Activated T-cell treated with anti-CD3 and anti-CD28 coated beads, Interleukin-2, amount 50 U/mL, for 4 hours (primary cell): Measurements from ENCODE around the gene SEMA4D. TPM values are rescaled to one million over a fixed set of nuclear protein-coding genes. Genes with fewer than 3 reads are reported as not detected.

Source experiments
- ATAC-seq, 2 donors: fragments of 200-7000 bp; cut with Tn5 transposase; one replicate each; pipeline ENCODE4 v1.10.0; 2021
- DNase-seq: peaks from one replicate; pipeline ENCODE4 v3.0.0-alpha.2; 2020
- H3K27me3 Mint-ChIP-seq: one replicate; pipeline ENCODE4 v1.8.0; 2021; ENCODE audit warnings: low read depth, mixed read lengths
- H3K36me3 Mint-ChIP-seq: one replicate; pipeline ENCODE4 v1.8.0; 2022; ENCODE audit warnings: mixed read lengths; ENCODE audit not compliant: insufficient read depth
- H3K4me1 Mint-ChIP-seq: one replicate; pipeline ENCODE4 v1.8.0; 2021; ENCODE audit warnings: low read depth, mixed read lengths
- H3K4me3 Mint-ChIP-seq: one replicate; pipeline ENCODE4 v1.8.0; 2021; ENCODE audit warnings: mild to moderate bottlenecking, moderate library complexity, mixed read lengths
- H3K9me3 Mint-ChIP-seq: one replicate; pipeline ENCODE4 v1.8.0; 2021; ENCODE audit warnings: mixed read lengths
- total RNA-seq, 3 donors: library from RNA; stranded (reverse); gene quantifications; one replicate each; pipeline ENCODE4 v1.2.1, GENCODE V29; 2021

The SEMA4D gene
- total RNA-seq, 3 donors from 2014 or later, result 248 to 348 (median 344) TPM

DNA sequence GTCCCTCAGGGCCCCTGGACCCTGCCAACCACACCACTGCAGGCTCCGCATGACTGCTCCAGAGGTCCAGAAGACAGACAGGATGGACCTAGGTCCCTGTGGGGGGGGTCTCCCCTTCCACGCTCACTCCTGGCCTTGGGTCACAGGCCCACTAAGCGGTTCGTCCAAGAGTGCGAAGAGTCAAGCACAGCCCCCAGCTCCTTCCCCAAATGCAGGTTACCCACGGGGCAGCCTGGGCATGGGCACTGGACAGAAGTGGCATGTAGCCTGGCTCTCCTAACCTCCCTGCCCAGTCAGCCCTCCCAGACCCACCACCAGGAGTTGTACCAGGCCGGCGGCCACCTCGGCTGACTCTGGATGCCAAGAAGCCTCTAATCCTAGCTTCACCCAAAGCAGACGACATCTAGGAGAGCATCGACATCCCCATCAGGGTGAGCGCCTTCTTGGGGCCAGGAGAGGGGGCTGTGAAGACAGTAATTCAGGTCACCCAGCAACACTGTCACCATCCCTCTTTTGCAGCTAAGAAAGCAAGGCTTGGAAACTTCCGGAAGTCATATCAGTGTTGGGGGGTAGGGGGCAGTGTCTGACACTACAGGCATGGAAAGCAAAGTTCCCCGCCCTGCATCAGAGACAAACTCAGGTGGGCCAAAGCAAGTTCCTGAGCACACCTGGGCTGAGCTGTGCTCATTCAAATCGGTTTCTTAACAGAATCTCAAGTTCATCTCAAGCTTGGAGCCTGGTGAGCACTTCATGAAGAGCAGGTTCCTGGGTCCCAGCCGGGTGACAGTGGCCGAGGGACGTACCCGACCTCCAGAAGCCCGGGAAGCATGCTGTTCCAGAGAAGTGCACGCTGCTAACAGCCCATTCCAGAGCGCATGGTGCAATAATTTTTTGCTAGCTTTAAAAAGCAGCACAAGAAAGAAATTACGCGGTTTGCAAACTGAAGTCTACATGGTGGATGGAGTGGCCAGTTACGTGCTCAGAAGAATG is 68.7 kb downstream of the SEMA4D start:
- Mint-ChIP-seq H3K4me1 (peaks cover 96% of the 10 kb centered on the region), H3K4me3 (no peak overlapping the region), H3K27me3 (no peaks in the 10 kb centered on the region), H3K36me3 (peaks cover 28% of the 10 kb centered on the region), H3K9me3 (no peaks in the 10 kb centered on the region)
- peak; percentile 11 to 23 for ATAC-seq
- DNase-seq, result peak; percentile 60

DNA sequence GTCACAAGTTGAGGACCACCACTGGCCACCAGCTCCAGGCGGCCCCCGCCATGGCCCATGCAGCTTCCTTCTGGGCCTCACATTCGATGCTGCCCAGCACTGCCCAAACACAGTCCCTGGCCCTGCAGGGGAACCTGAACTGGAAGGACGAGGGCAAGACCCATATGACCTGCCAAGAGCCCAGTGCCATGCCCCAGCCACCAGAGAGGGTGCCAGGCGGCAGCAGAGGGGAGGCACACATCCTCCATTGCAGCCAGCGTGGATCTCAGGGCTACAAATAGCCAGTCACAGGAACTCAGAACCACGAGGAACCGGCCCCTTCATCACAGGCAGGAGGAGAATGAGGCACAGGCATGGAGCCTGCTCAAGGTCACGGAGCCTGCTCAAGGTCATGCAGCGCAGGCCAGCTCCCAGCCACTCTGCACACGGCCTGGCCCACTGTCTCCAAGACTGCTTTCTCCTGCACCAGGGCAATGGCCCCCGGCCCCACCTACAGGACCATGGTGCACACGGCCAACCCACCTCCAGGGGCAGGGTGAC is 69.6 kb downstream of the SEMA4D start:
- ATAC-seq, result no peak
- DNase-seq, result no peak
- no peaks in the 10 kb centered on the region for H3K27me3 Mint-ChIP-seq
- H3K4me1 Mint-ChIP-seq, result peaks cover 99% of the 10 kb centered on the region
- no peaks in the 10 kb centered on the region for H3K9me3 Mint-ChIP-seq
- H3K36me3 Mint-ChIP-seq, result peaks cover 26% of the 10 kb centered on the region
- no peak overlapping the region for H3K4me3 Mint-ChIP-seq

DNA sequence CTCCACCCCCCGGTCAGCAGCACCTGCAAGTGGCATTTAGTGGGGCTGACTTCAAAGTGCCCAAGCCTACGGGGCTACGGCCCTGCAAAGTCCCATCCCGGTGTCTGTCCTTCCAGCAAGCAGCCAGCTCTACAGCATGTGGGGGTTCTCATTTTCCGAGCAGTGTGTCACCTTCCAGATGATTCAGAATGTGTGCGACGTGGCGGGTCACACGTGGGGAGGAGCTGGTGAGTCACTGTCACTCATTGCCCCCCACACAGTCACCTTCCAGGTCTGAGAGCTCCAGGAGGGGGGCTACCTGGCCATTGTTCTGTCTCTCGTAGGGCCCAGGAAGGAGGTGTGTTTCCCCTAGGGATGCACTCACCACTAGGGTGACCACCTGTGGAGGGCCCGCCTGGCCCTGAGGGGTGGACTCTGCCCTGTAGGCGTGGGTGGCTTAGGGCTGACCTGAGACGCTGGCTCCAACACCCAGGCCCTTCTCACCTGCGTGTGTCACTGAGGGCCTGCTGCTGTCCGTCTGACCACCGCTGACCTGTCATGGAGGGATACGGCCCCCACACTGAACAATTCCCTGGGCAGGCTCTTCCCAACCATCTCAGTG is 70.2 kb downstream of the SEMA4D start:
- DNase-seq (peak; percentile 84), ATAC-seq (peak; percentile 74 to 81)
- Mint-ChIP-seq H3K36me3 (peaks cover 26% of the 10 kb centered on the region), H3K4me1 (peaks cover 99% of the 10 kb centered on the region), H3K9me3 (no peaks in the 10 kb centered on the region), H3K4me3 (peak overlapping the region; percentile 71), H3K27me3 (no peaks in the 10 kb centered on the region)

DNA sequence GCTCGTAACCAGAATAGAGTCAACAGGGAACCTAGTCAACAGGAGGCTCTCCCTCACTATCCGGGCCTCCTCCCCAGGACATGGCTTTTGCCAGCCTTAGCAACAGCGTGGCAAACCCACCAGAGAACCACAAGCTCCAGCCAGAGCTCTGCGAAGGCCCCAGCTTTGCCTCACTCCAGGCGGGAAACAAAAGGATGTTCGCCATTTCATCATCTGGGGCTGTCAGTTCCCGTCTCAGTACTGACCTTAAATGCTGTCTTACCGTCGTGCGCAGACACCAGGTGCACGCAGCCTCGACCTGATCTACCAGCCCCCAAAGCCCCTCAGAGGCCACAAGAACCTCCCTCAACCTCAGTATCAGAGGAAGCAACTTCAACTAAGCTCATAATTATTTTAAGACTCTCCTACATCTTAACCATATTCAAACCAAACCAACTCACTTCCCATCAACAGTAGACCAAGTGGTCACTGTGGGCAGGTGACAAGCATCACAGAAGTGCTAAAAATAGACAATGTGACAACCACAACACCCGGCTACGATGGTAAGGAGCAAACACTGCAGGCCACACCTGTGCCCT is 71.4 kb downstream of the SEMA4D start:
- ATAC-seq (peak; percentile 5 to 29), DNase-seq (no peak)
- H3K36me3 Mint-ChIP-seq, result peaks cover 28% of the 10 kb centered on the region
- no peaks in the 10 kb centered on the region for H3K9me3 Mint-ChIP-seq
- no peaks in the 10 kb centered on the region for H3K27me3 Mint-ChIP-seq
- H3K4me3 Mint-ChIP-seq, result peak overlapping the region; percentile 71
- peaks cover 99% of the 10 kb centered on the region for H3K4me1 Mint-ChIP-seq

DNA sequence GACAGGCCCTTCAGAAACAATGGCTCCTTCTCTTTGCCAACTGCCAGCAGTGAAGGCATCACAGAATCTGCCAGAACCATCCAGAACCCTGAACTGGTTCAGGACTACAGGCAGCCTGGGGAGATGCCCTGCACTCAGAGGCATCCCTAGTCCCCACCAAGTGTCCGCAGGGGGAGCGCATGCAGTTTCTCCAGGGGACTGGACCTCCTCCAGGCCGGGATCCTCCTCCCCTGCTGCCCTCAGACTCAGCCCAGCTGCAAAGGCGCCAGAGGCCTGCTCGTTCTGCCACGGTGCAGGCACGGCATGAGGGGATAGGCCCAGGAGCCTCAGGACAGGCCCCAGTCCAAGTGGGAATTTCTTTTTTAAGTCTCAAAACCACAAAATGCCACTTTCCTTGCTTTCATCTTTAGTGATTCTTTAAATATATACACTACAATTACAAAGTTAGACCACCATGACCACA is 72.0 kb downstream of the SEMA4D start:
- peaks cover 28% of the 10 kb centered on the region for H3K36me3 Mint-ChIP-seq
- peak overlapping the region; percentile 71 for H3K4me3 Mint-ChIP-seq
- peaks cover 99% of the 10 kb centered on the region for H3K4me1 Mint-ChIP-seq
- H3K27me3 Mint-ChIP-seq, result no peaks in the 10 kb centered on the region
- H3K9me3 Mint-ChIP-seq, result no peaks in the 10 kb centered on the region
- DNase-seq, result no peak
- no peak for ATAC-seq

DNA sequence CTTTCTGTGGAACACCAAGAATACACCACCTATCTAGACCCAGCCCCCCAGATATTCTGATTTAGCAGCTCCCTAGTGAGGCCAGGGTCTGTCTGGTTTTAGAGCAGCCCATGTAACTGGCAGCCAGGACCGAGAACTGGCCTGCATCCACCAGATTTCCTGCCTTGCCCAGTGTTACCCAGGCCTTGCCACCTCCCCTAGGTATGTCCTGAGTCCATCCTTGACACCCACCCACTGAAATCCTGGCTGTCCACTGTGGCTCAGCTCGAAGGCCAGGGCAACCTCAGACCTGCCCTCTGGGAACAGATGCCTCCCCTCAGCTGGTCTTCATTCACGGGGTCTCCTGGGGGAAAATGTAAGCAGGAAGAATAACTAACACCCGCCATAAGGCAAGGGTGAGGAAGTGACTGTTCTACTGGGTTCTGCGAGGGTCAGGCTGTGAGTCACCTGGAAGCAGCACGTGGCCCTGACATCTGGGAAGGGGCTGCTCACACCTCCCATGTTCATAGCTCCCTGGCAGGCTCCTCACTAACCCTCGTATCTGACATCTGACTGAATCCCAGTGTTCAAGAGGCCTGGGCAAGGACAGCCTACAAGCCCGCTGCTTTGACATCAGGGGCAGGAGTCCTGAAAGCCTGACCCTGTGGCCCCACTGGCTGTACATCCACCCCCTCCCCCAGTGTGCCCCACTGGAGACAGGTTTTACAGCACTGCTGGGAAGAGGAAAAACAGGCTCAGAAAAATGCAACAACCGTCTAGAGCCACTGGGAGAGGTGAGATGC is 72.7 kb downstream of the SEMA4D start:
- H3K4me3 Mint-ChIP-seq, result peak overlapping the region; percentile 71
- H3K4me1 Mint-ChIP-seq, result peaks cover 99% of the 10 kb centered on the region
- no peak for DNase-seq
- no peak for ATAC-seq
- no peaks in the 10 kb centered on the region for H3K9me3 Mint-ChIP-seq
- H3K36me3 Mint-ChIP-seq, result peaks cover 28% of the 10 kb centered on the region
- H3K27me3 Mint-ChIP-seq, result no peaks in the 10 kb centered on the region

DNA sequence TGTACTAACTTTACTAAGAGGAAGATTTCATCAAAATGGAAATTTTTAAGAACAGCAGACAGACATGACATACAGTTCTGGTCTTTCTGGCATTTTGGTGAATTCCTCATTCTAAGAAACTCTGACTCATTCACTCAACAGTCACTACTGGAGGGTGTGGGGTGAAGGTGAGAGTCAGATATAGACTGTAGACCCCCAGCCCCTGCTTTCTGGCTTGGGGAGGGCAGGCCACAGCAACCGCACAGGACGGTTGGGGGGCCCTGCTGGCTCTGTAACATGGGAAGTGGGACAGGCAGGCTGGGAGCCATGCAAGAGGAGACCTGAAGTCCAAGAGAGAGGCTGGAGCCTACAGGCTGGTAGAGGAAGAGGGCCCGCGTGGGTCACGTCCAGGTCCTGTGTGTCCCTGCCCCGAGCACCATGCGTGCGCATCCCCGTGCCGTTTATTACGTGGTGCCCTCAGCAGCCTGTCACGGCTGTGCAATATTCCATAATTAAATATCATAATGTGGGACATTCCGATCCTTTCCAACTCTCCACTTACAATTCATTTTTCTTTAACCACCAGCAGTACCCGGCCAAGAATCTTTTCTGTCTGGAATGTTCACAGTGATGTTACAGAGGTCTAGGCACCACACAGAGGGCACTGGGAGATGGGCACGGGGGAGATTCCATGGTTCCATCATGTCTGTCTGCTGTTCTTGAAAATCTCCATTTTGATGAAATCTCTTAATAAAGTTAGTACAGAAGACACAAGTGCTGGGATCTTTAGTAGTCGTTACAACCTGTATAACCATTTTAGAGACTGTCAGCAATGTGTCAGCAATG is 75.5 kb downstream of the SEMA4D start:
- Mint-ChIP-seq H3K4me1 (peaks cover 99% of the 10 kb centered on the region), H3K9me3 (peaks cover 3% of the 10 kb centered on the region), H3K27me3 (no peaks in the 10 kb centered on the region), H3K4me3 (peak overlapping the region; percentile 78), H3K36me3 (peaks cover 39% of the 10 kb centered on the region)
- DNase-seq (peak; percentile 50), ATAC-seq (peak; percentile 58 to 61)

DNA sequence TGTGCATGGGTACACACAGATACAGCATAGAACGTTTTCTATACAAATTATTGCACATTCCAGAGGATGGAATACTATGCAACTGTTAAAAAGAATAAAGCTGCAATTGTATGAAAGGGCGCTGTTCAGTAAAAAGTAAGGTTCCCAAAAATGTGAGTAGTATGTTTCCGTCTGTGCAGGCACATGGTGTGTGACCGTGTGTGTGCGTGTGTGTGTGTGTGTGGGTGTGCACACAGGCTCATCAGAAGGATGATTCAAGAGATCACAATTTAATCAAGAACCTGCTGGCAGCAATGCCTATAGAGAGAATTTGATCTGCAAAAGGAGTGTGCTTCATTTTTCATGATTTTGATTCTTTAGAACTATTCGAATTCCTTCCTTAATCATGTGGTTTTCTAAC is 76.3 kb downstream of the SEMA4D start:
- DNase-seq, result peak; percentile 67
- H3K36me3 Mint-ChIP-seq, result peaks cover 41% of the 10 kb centered on the region
- H3K4me1 Mint-ChIP-seq, result peaks cover 99% of the 10 kb centered on the region
- ATAC-seq, result no peak
- H3K9me3 Mint-ChIP-seq, result peaks cover 4% of the 10 kb centered on the region
- H3K27me3 Mint-ChIP-seq, result no peaks in the 10 kb centered on the region
- H3K4me3 Mint-ChIP-seq, result peak overlapping the region; percentile 78

DNA sequence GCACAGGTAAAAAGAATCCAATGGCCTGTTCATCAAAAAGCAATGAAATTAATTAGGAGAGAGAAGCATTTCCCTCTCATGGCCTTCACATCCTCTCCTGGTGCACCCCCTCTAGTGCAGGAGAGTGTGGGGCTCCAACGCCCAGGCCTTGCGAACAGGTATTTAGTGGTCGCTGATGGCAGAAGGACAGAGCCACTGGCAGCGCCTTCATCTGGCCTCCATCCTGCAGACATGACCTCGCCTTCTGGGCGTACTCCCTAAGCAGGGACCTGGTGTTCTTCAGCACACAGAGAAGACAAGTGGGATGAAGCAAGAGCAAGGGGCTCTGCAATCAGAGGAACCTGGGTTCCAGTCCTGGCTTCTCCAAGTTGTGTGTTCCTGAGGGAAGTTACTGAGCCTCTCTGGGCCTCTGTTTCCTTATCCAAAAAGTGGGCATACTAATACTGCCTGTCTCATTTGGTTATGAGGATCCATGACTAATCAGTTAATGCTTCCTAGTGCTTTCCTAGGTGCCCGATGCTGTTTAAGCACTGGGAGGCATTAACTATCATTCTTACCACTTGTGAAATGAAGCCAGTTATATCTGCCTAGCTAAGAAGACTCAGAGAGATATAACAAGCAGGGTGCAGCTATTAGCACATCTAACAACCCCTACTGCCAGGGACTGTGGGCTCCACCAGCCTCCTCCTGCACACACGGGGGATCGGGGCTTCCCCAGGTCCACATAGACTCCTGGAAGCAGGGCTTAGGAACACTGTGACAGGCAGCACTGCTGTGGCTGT is 77.3 kb downstream of the SEMA4D start:
- Mint-ChIP-seq H3K4me3 (peak overlapping the region; percentile 86), H3K36me3 (peaks cover 47% of the 10 kb centered on the region), H3K9me3 (peaks cover 4% of the 10 kb centered on the region), H3K27me3 (no peaks in the 10 kb centered on the region), H3K4me1 (peaks cover 98% of the 10 kb centered on the region)
- ATAC-seq (no peak), DNase-seq (no peak)

DNA sequence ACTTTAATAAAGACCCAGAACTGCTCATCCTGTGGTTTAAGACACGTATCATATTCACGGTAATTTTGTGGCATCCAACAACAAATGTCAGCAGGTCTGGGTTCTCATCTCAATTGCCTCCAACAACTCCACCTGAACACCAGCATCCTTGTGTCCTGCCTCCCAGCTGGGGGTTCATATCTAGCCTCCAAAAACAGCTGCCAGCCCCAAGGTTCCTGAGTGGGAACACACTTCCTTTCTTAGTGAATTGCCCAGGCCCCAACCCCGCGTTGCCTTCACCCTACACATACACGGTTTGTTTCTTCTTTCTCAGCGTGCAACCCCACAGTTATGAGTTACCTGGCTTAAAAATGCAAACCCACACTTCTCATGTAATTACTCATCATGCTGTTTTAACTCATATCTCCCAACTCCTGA is 77.9 kb downstream of the SEMA4D start:
- Mint-ChIP-seq H3K36me3 (peaks cover 46% of the 10 kb centered on the region), H3K27me3 (no peaks in the 10 kb centered on the region), H3K9me3 (peaks cover 4% of the 10 kb centered on the region), H3K4me1 (peaks cover 98% of the 10 kb centered on the region), H3K4me3 (peak overlapping the region; percentile 86)
- peak; percentile 44 to 53 for ATAC-seq
- peak; percentile 37 for DNase-seq

DNA sequence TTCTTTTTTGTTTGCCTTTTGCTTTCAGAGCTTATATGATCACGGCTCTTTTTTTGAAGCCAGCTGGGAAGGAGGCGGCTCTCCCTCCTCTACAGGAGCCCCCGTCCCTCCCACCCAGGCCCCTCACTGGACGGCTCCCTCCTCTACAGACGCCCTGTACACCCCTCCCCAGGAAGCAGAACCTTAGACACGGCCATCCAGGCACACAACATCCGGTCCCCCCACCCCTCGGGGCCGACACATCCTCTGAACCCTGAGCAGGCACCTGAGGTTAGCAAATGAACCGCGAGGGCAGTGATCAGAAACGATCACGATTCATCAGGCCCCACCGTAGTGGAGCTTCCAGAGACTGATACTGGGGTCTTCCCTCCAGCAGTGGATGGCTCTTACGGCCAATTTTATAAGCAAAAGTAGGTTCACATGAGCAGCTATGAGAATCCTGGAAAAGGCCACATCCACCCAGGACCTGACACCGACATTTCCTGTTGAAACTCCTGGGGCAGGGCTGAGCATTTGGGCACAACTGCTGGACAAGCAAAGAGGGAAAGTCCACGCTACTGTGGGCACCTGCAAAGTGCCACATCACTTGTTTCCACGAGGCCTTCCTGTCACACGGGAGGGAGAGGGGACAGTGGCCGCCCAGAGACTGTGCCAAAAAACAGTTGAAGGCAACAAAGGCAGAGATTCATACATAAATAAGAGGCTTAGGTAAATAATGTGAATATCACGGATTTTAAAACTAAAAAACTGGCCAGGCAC is 78.9 kb downstream of the SEMA4D start:
- ATAC-seq (peak; percentile 12 to 17), DNase-seq (peak; percentile 69)
- peak overlapping the region; percentile 86 for H3K4me3 Mint-ChIP-seq
- peaks cover 4% of the 10 kb centered on the region for H3K9me3 Mint-ChIP-seq
- H3K4me1 Mint-ChIP-seq, result peaks cover 96% of the 10 kb centered on the region
- peaks cover 39% of the 10 kb centered on the region for H3K36me3 Mint-ChIP-seq
- no peaks in the 10 kb centered on the region for H3K27me3 Mint-ChIP-seq

DNA sequence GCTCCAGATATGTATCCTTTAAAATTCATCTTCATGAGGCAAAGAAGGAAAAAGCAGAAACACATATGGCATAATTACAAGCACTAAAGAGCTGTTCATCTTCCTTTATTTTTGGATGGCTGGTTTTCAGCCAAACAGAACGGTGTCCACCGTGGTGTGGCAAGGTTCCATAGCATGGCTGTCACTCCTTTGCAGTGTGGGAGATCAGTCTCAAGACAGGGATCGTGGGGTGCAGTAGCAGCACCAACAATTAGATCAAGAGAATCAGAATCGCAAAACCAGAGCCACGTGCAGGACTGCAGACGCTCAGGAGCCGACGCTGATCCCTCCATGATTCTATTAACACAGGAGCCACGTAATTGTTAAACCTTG is 79.5 kb downstream of the SEMA4D start:
- Mint-ChIP-seq H3K4me3 (peak overlapping the region; percentile 86), H3K36me3 (peaks cover 39% of the 10 kb centered on the region), H3K9me3 (peaks cover 4% of the 10 kb centered on the region), H3K4me1 (peaks cover 96% of the 10 kb centered on the region), H3K27me3 (no peaks in the 10 kb centered on the region)
- no peak for ATAC-seq
- DNase-seq, result no peak
